HG03457 (cell line): ENCODE measurements around the gene MUC5B.
"Not testable (repeated sequence)": the region's sequence is repeated elsewhere in the genome, so short reads cannot be mapped to it uniquely, and the experiment has no call there.

ENCODE experiments used
- ATAC-seq: cut with Tn5 transposase; IDR thresholded peaks from one replicate; pipeline ENCODE4 v1.9.1; 2021; ENCODE audit warnings: moderate number of reproducible peaks; ENCODE audit not compliant: unreplicated experiment

Gene MUC5B

GRCh38 chr11:1260620-1261019, 37.8 kb downstream of the MUC5B start:
- ATAC-seq: no peak

- no peak for ATAC-seq
Observed at GRCh38 chr11:1261241-1262071, 38.6 kb downstream of the MUC5B start.

- no peak for ATAC-seq
Observed at GRCh38 chr11:1262172-1263006, 39.5 kb downstream of the MUC5B start.

GRCh38 chr11:1263010-1263409, 40.1 kb downstream of the MUC5B start:
- no peak for ATAC-seq

- not testable (repeated sequence) for ATAC-seq
Observed at GRCh38 chr11:1264444-1264843, 41.6 kb downstream of the MUC5B start.

GRCh38 chr11:1265480-1265879, 42.6 kb downstream of the MUC5B start:
- not testable (repeated sequence) for ATAC-seq

- ATAC-seq: not testable (repeated sequence)
Observed at GRCh38 chr11:1266976-1267375, 44.1 kb downstream of the MUC5B start.

GRCh38 chr11:1267441-1268100, 44.7 kb downstream of the MUC5B start:
- ATAC-seq: no peak

- ATAC-seq: no peak
Observed at GRCh38 chr11:1269957-1270356, 47.1 kb downstream of the MUC5B start.

- no peak for ATAC-seq
Observed at GRCh38 chr11:1270476-1270875, 47.6 kb downstream of the MUC5B start.

GRCh38 chr11:1271002-1271401, 48.1 kb downstream of the MUC5B start:
- no peak for ATAC-seq

- ATAC-seq: no peak
Observed at GRCh38 chr11:1271406-1271805, 48.5 kb downstream of the MUC5B start.

GRCh38 chr11:1271927-1272326, 49.1 kb downstream of the MUC5B start:
- no peak for ATAC-seq

GRCh38 chr11:1272531-1272930, 49.7 kb downstream of the MUC5B start:
- no peak for ATAC-seq

GRCh38 chr11:1274501-1274900, 51.6 kb downstream of the MUC5B start:
- no peak for ATAC-seq

GRCh38 chr11:1275021-1275420, 52.2 kb downstream of the MUC5B start:
- ATAC-seq: no peak

- ATAC-seq: no peak
Observed at GRCh38 chr11:1276041-1276790, 53.4 kb downstream of the MUC5B start.

- ATAC-seq: no peak
Observed at GRCh38 chr11:1276866-1277615, 54.2 kb downstream of the MUC5B start.

GRCh38 chr11:1277936-1278512, 55.2 kb downstream of the MUC5B start:
- ATAC-seq: no peak
